GM21717 (cell line): ENCODE results near the gene NEDD8.

Source experiments
- ATAC-seq: cut with Tn5 transposase; IDR thresholded peaks from one replicate; pipeline ENCODE4 v1.9.1; 2021; ENCODE audit warnings: mild to moderate bottlenecking, moderate library complexity; ENCODE audit not compliant: unreplicated experiment

Gene NEDD8

GRCh38 chr14:24182110-24182882 lies 49.9 kb downstream of the NEDD8 start:
- ATAC-seq = no peak

- ATAC-seq = no peak
Observed at GRCh38 chr14:24181371-24182077, 50.6 kb downstream of the NEDD8 start.

- ATAC-seq = no peak
Observed at GRCh38 chr14:24179961-24180796, 52.0 kb downstream of the NEDD8 start.

- ATAC-seq = no peak
Observed at GRCh38 chr14:24179294-24179960, 52.7 kb downstream of the NEDD8 start.

- no peak for ATAC-seq
Observed at GRCh38 chr14:24178399-24179178, 53.6 kb downstream of the NEDD8 start.

GRCh38 chr14:24177891-24178290 lies 54.3 kb downstream of the NEDD8 start:
- no peak for ATAC-seq

GRCh38 chr14:24177041-24177825 lies 54.9 kb downstream of the NEDD8 start:
- ATAC-seq = no peak

GRCh38 chr14:24176599-24176998 lies 55.6 kb downstream of the NEDD8 start:
- ATAC-seq = no peak

- ATAC-seq = no peak
Observed at GRCh38 chr14:24172871-24173281, 59.3 kb downstream of the NEDD8 start.

- no peak for ATAC-seq
Observed at GRCh38 chr14:24172261-24172860, 59.8 kb downstream of the NEDD8 start.

GRCh38 chr14:24171422-24172260 lies 60.5 kb downstream of the NEDD8 start, which contains the start of gene REC8:
TSS of gene REC8 (plus strand) at chr14:24172080. CDS start at chr14:24172553, 473 bp downstream.
- ATAC-seq = peak; percentile 63

- ATAC-seq = no peak
Observed at GRCh38 chr14:24167469-24168114, 64.6 kb downstream of the NEDD8 start.
